Mesenchymal stem cell (in vitro differentiated cells and primary cell): Measurements from ENCODE around the gene FMN1.

ENCODE experiments used
- DNase-seq: peaks from one replicate; pipeline ENCODE4 v3.0.0-alpha.2; 2013
- H2AFZ ChIP-seq: one replicate; pipeline ENCODE4 v1.6.1; 2013; ENCODE audit warnings: low read depth, mild to moderate bottlenecking, control low read depth, inconsistent platforms, low read length, moderate library complexity
- H2AK5ac ChIP-seq: 2 replicates; pipeline ENCODE4 v1.6.1; 2013; ENCODE audit warnings: low read length, moderate library complexity, mild to moderate bottlenecking, inconsistent platforms; ENCODE audit not compliant: severe bottlenecking
- H2BK120ac ChIP-seq: one replicate; pipeline ENCODE4 v1.6.1; 2013; ENCODE audit warnings: low read depth, mild to moderate bottlenecking, inconsistent platforms, low read length, moderate library complexity
- H2BK12ac ChIP-seq, 2 experiments: one replicate each; pipeline ENCODE4 v1.6.1; 2013; ENCODE audit warnings: inconsistent platforms in 2 of 2, low read length in 2 of 2, mild to moderate bottlenecking in 2 of 2, moderate library complexity in 2 of 2, control low read depth in 1 of 2
- H2BK15ac ChIP-seq: one replicate; pipeline ENCODE4 v1.6.1; 2013; ENCODE audit warnings: mild to moderate bottlenecking, low read depth, inconsistent platforms; ENCODE audit not compliant: poor library complexity, severe bottlenecking
- H2BK5ac ChIP-seq: 2 replicates; pipeline ENCODE4 v1.6.1; 2013; ENCODE audit warnings: low read depth, mild to moderate bottlenecking, low read length, control low read depth, inconsistent platforms; ENCODE audit not compliant: poor library complexity, severe bottlenecking
- H3K14ac ChIP-seq, 2 experiments: one replicate each; pipeline ENCODE4 v1.6.1; 2013; ENCODE audit warnings: inconsistent platforms in 2 of 2, low read length in 2 of 2, control low read depth in 1 of 2, mild to moderate bottlenecking in 1 of 2, moderate library complexity in 1 of 2
- H3K18ac ChIP-seq, 2 experiments: one replicate each; pipeline ENCODE4 v1.6.1; 2013; ENCODE audit warnings: inconsistent platforms in 2 of 2, low read length in 2 of 2, control low read depth in 1 of 2, low read depth in 1 of 2, mild to moderate bottlenecking in 1 of 2
- H3K23ac ChIP-seq, 2 experiments: one replicate each; pipeline ENCODE4 v1.6.1; 2013; ENCODE audit warnings: inconsistent platforms in 2 of 2, low read length in 2 of 2, mild to moderate bottlenecking in 2 of 2, moderate library complexity in 2 of 2, control low read depth in 1 of 2
- H3K27ac ChIP-seq: 2 replicates; pipeline ENCODE4 v1.5.1; 2013; ENCODE audit warnings: mild to moderate bottlenecking, moderate library complexity, low read length, control low read depth, inconsistent platforms; ENCODE audit not compliant: poor library complexity, severe bottlenecking
- H3K27me3 ChIP-seq, 2 experiments: 2 replicates each; pipeline versions ENCODE4 v1.6.1 to v1.7.0; 2013; ENCODE audit warnings: low read length in 2 of 2, mild to moderate bottlenecking in 2 of 2, moderate library complexity in 2 of 2, control low read depth in 1 of 2, inconsistent platforms in 1 of 2; ENCODE audit not compliant: control insufficient read depth in 1 of 2, insufficient read depth in 1 of 2
- H3K36me3 ChIP-seq, 2 experiments: 2 replicates each; pipeline versions ENCODE4 v1.6.1 to v1.7.0; 2013; ENCODE audit warnings: low read length in 2 of 2, control low read depth in 1 of 2, inconsistent platforms in 1 of 2, low read depth in 1 of 2, mild to moderate bottlenecking in 1 of 2; ENCODE audit not compliant: insufficient read depth in 2 of 2, control insufficient read depth in 1 of 2
- H3K4ac ChIP-seq, 2 experiments: one replicate each; pipeline ENCODE4 v1.6.1; 2013; ENCODE audit warnings: inconsistent platforms in 2 of 2, low read length in 2 of 2, mild to moderate bottlenecking in 2 of 2, moderate library complexity in 2 of 2, control low read depth in 1 of 2, low read depth in 1 of 2
- H3K4me1 ChIP-seq: 2 replicates; pipeline ENCODE4 v1.6.1; 2013; ENCODE audit warnings: low read depth, low read length, control low read depth; ENCODE audit not compliant: control insufficient read depth, insufficient read depth
- H3K4me2 ChIP-seq: 2 replicates; pipeline ENCODE4 v1.6.1; 2013; ENCODE audit warnings: low read length, mild to moderate bottlenecking, inconsistent platforms; ENCODE audit not compliant: poor library complexity, severe bottlenecking
- H3K4me3 ChIP-seq, 2 experiments: 2 replicates each; pipeline versions ENCODE4 v1.5.1 to v1.7.0; 2013; ENCODE audit warnings: low read length in 2 of 2, mild to moderate bottlenecking in 2 of 2, control low read depth in 1 of 2, low read depth in 1 of 2; ENCODE audit not compliant: insufficient read depth in 1 of 2
- H3K79me1 ChIP-seq: replicated peaks from 2 replicates; pipeline ENCODE4 v1.6.1; 2013; ENCODE audit warnings: mild to moderate bottlenecking, control low read depth, low read length, inconsistent platforms; ENCODE audit not compliant: poor library complexity, severe bottlenecking
- H3K9ac ChIP-seq: 2 replicates; pipeline ENCODE4 v1.7.0; 2013; ENCODE audit warnings: mild to moderate bottlenecking, low read length, moderate library complexity
- H3K9me3 ChIP-seq: 2 replicates; pipeline ENCODE4 v1.7.0; 2013; ENCODE audit warnings: mild to moderate bottlenecking, low read length; ENCODE audit not compliant: control insufficient read depth
- H4K8ac ChIP-seq: one replicate; pipeline ENCODE4 v1.6.1; 2013; ENCODE audit warnings: inconsistent platforms, mild to moderate bottlenecking, low read length, moderate library complexity
- H4K91ac ChIP-seq: one replicate; pipeline ENCODE4 v1.6.1; 2013; ENCODE audit warnings: mild to moderate bottlenecking, low read length, inconsistent platforms
- WGBS: methylation state at CpG from one replicate; pipeline ENCODE4 v1.1.7; 2013; ENCODE audit warnings: mixed read lengths; 5-methylcytosine and 5-hydroxymethylcytosine counted together

FMN1 gene

DNA sequence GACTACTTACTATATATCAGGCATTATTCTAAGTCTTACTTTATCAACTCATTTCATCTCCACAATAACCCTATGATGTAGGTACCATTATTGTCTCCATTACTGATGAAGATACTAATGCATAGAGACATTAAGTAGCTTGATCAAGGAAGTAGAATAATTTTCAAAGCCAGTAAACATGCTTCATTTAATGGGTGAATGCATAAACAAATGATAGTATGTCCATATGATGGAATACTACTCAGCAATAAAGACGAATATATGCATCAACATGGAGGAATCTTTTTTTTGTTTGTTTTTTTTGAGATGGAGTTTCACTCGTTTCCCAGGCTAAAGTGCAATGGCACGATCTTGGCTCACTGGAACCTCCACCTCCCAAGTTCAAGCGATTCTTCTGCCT lies 184.9 kb downstream of the FMN1 start:
- no peak overlapping the region for H3K4me3 ChIP-seq
- no peaks in the 10 kb centered on the region for H3K4me1 ChIP-seq
- H3K36me3 ChIP-seq: no peaks in the 10 kb centered on the region
- no peak overlapping the region for H2BK12ac ChIP-seq
- no peak overlapping the region for H3K9ac ChIP-seq
- H2BK5ac ChIP-seq: no peak overlapping the region
- 95% methylated on average over 3 of the region's 4 CpGs for WGBS
- H4K91ac ChIP-seq: no peak overlapping the region
- no peak overlapping the region for H2AFZ ChIP-seq
- H3K14ac ChIP-seq: no peak overlapping the region
- no peak overlapping the region for H3K18ac ChIP-seq
- H3K9me3 ChIP-seq: peaks cover 9% of the 10 kb centered on the region
- no peak overlapping the region for H3K4ac ChIP-seq
- H3K23ac ChIP-seq: no peak overlapping the region
- H3K27me3 ChIP-seq: no peaks in the 10 kb centered on the region
- H2AK5ac ChIP-seq: no peak overlapping the region
- no peak overlapping the region for H4K8ac ChIP-seq
- DNase-seq: no peak
- H2BK120ac ChIP-seq: no peak overlapping the region
- H3K79me1 ChIP-seq: no peaks in the 10 kb centered on the region
- H2BK15ac ChIP-seq: no peak overlapping the region
- H3K27ac ChIP-seq: no peak overlapping the region
- H3K4me2 ChIP-seq: no peak overlapping the region

DNA sequence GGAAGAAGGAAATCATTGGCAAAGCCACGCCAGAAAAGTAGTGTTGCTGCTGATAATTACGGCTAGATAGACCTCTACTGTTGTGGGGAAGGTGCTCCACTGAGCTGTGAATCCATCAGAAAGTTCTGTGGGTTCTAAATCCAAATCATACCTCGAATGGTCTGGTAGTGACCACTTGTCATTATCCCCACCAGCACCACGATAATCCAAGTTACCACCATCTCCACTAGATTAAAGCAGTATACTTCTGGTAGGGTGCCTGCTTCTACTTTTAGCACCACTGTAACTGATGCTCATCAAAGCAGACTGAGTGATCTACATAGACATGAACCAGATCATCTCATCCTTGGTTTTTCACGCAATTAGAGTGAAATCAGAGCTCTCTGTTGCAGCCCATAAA lies 185.5 kb downstream of the FMN1 start:
- 89% methylated on average over 5 of the region's 5 CpGs for whole genome bisulfite sequencing
- H3K4me1 ChIP-seq: no peaks in the 10 kb centered on the region
- no peak overlapping the region for H2AFZ ChIP-seq
- H3K23ac ChIP-seq: no peak overlapping the region
- H3K9me3 ChIP-seq: peaks cover 9% of the 10 kb centered on the region
- H2BK15ac ChIP-seq: no peak overlapping the region
- no peak for DNase-seq
- H3K4me3 ChIP-seq: no peak overlapping the region
- H3K4ac ChIP-seq: no peak overlapping the region
- H3K79me1 ChIP-seq: no peaks in the 10 kb centered on the region
- H4K8ac ChIP-seq: no peak overlapping the region
- H2BK120ac ChIP-seq: no peak overlapping the region
- H3K18ac ChIP-seq: no peak overlapping the region
- H3K36me3 ChIP-seq: no peaks in the 10 kb centered on the region
- H3K14ac ChIP-seq: no peak overlapping the region
- no peak overlapping the region for H2BK12ac ChIP-seq
- H2AK5ac ChIP-seq: peak overlapping the region; percentile 39
- H3K27ac ChIP-seq: peak overlapping the region; percentile 38
- H3K4me2 ChIP-seq: no peak overlapping the region
- no peak overlapping the region for H2BK5ac ChIP-seq
- no peaks in the 10 kb centered on the region for H3K27me3 ChIP-seq
- no peak overlapping the region for H4K91ac ChIP-seq
- H3K9ac ChIP-seq: peak overlapping the region; percentile 44

DNA sequence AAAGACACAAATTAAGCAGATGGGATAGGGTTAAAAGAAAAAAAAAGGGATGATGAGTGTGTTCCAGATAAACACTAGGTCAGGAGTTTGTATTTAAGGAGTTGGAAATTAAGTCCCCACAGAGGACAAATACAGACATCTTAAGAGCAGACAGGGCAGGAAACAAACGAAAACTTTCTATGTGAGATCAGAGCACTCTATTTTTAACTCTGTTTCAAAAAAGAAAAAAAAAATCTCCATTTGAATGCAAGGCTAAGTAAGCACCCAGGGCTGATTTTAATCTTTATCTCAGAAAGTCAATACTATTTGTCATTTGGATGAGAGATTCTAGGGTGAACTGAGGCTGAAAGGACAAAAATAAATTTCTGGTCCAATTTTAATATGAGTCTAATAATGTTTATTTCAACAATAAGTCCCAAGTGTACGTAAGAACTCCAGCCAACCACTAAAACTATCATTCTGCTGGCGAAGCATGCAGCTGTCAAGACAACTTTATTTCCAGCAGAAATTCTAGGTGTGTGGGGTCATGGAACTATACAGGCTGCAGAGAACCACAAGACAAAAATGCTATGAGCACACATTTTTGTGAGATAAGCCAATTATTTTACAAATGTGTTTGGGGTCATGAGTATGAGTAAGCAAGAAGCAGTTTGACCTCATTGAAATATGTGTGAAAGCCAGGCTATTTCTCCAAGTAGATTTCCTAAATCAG lies 186.1 kb downstream of the FMN1 start:
- Histone ChIP-seq H4K8ac (no peak overlapping the region), H3K9me3 (peaks cover 9% of the 10 kb centered on the region), H3K27ac (peak overlapping the region; percentile 39), H2AFZ (no peak overlapping the region), H3K4me3 (peak overlapping the region in 1 of 2 experiments; percentile 23), H2BK120ac (no peak overlapping the region), H3K79me1 (no peaks in the 10 kb centered on the region), H3K4me1 (no peaks in the 10 kb centered on the region), H3K14ac (no peak overlapping the region), H3K23ac (no peak overlapping the region), H3K4ac (no peak overlapping the region), H3K27me3 (no peaks in the 10 kb centered on the region), H3K9ac (peak overlapping the region; percentile 76), H3K4me2 (no peak overlapping the region), H2BK15ac (no peak overlapping the region), H4K91ac (no peak overlapping the region), H2AK5ac (no peak overlapping the region), H3K36me3 (no peaks in the 10 kb centered on the region), H2BK5ac (no peak overlapping the region), H3K18ac (no peak overlapping the region), H2BK12ac (no peak overlapping the region)
- WGBS: 67% methylated on average over 1 of the region's 3 CpGs
- peak; percentile 34 for DNase-seq

DNA sequence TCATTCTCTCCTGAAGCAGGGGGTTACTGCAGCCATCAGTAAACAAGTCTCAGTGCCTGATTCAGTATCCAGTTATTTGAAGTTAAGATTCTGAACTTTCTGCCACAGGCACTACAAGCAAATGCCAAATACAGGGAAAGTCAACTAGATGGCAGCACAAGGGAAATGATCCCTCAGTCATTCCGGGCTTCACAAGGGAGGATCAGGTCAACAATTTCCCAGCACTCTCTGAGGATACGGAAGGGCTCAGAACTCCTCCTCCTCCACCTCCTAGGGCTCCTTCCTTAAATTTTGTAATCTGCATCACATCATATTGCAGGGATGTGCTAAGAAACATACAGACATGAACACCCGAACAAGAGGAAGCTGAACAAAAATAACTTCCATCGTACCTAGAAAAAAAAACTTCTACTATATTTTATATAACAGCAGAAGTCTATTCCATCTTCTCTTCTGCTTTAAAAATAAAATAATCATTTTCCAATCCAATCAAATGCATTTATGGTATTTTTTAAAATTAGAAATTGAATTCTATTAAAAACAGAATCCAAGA lies 187.1 kb downstream of the FMN1 start:
- Histone ChIP-seq H3K4me1 (no peaks in the 10 kb centered on the region), H3K27me3 (no peaks in the 10 kb centered on the region), H2BK15ac (no peak overlapping the region), H3K4me3 (peak overlapping the region in 1 of 2 experiments; percentile 23), H3K14ac (no peak overlapping the region), H2AK5ac (no peak overlapping the region), H3K23ac (no peak overlapping the region), H2BK120ac (no peak overlapping the region), H3K9ac (peak overlapping the region; percentile 76), H2BK5ac (no peak overlapping the region), H2BK12ac (no peak overlapping the region), H3K4me2 (no peak overlapping the region), H2AFZ (no peak overlapping the region), H3K18ac (no peak overlapping the region), H3K36me3 (no peaks in the 10 kb centered on the region), H3K27ac (no peak overlapping the region), H3K79me1 (no peaks in the 10 kb centered on the region), H3K4ac (no peak overlapping the region), H4K91ac (no peak overlapping the region), H4K8ac (no peak overlapping the region), H3K9me3 (peaks cover 9% of the 10 kb centered on the region)
- DNase-seq: peak; percentile 20
- 60% methylated on average over 4 of the region's 4 CpGs for WGBS
